ENCODE measurements around the gene ZBED1. TPM values are rescaled to one million over a fixed set of nuclear protein-coding genes. Genes with fewer than 3 reads are reported as not detected.

The ZBED1 gene
- total and polyA plus RNA-seq, 8 donors = 10.9 to 61.4 (median 22.5) TPM

DNA sequence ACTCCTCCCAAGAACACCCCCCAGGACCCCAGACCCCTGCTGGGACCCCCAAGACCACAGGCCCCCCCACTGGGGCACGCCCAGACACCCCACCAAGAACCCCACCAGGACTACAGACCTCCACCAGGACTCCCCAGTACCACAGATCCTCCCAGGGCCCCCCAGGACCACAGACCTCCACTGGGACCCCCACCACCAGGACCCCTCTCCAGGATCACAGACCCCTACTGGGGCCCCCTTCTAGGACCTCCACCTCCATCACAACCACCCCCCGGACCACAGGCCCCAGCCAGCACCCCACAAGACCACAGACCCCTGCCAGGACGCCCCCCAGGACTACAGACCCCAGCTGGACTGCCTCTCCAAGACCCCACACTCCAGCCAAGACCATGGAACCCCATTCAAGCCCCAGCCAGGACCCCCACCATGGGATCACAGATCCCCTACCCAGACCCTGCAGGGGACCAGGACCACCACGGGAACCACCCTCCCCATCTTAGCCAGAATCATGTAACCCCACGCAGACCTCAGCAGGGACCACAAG lies 855 bp upstream of the ZBED1 start:
- H3K4me1 ChIP-seq = peaks cover 31 to 35% (median 32%) of the 10 kb centered on the region in 4 donors
- H3K9me3 ChIP-seq = no peaks in the 10 kb centered on the region
- intact Hi-C loops (cut with DNase I; ENCODE audit: low total_unique reads) = no loop called here
- WGBS, 5 donors = 89 to 100% (median 93%) methylated on average over 3 to 5 of the region's 5 CpGs
- H3K36me3 ChIP-seq = no peaks in the 10 kb centered on the region
- no peak overlapping the region for H3K4me3 ChIP-seq
- TF ChIP-seq EP300 (IDR thresholded peaks at IDR 0.05) (no peak), POLR2A (IDR thresholded peaks at IDR 0.05) (no peak), POLR2AphosphoS5 (IDR thresholded peaks at IDR 0.05) (no peak)
- TF ChIP-seq, protein P1, sequence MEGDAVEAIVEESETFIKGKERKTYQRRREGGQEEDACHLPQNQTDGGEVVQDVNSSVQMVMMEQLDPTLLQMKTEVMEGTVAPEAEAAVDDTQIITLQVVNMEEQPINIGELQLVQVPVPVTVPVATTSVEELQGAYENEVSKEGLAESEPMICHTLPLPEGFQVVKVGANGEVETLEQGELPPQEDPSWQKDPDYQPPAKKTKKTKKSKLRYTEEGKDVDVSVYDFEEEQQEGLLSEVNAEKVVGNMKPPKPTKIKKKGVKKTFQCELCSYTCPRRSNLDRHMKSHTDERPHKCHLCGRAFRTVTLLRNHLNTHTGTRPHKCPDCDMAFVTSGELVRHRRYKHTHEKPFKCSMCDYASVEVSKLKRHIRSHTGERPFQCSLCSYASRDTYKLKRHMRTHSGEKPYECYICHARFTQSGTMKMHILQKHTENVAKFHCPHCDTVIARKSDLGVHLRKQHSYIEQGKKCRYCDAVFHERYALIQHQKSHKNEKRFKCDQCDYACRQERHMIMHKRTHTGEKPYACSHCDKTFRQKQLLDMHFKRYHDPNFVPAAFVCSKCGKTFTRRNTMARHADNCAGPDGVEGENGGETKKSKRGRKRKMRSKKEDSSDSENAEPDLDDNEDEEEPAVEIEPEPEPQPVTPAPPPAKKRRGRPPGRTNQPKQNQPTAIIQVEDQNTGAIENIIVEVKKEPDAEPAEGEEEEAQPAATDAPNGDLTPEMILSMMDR (IDR thresholded peaks at IDR 0.05) = no peak
- DNase-seq = peak; percentile 23
- no peaks in the 10 kb centered on the region for H3K27me3 ChIP-seq
- peak overlapping the region in 3 of 5 donors; percentile 92 to 97 (median 95) for H3K27ac ChIP-seq

DNA sequence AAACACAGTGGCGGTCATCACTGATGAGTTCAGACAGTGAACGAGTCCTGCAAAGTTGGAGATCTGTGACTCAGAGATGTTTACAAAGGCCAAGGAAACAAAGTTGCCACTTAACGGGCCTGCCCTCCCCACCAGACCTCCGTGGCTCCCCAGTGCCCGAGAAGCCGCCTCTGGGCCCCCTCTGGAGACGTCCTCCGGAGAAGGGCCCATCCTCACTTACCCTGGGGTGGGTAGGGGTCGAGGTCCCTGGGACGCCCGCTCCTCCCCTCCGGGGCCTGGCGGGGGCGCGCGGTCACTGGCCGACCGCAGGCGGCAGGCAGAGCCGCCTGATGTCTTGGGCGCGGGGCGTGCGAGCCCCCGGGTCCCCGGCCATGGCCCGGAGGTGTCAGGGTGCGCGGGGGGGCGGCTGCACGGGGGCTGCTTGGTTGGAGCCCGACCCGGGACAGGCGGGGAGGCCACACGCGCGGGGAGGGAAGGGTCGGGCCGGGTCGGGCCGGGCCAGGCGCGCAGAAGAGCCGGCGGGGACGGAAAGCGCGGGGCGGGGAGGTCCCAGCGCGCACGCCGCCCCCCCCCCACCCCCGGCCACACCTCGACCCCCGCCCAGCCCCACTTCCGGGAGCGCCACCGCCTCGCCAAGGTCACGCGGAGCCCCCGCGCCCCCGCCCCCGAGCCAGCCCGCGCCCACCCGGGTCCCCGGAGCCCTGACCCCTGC lies 529 bp downstream of the ZBED1 start:
- TF ChIP-seq POLR2AphosphoS5 (IDR thresholded peaks at IDR 0.05) (no peak), POLR2A (IDR thresholded peaks at IDR 0.05) (no peak), EP300 (IDR thresholded peaks at IDR 0.05) (no peak)
- TF ChIP-seq, protein P1 (IDR thresholded peaks at IDR 0.05) = no peak
- peaks cover 31 to 49% (median 36%) of the 10 kb centered on the region in 4 donors for H3K4me1 ChIP-seq
- no peaks in the 10 kb centered on the region for H3K27me3 ChIP-seq
- intact Hi-C loops (cut with DNase I; ENCODE audit: low total_unique reads) = no loop called here
- H3K9me3 ChIP-seq = no peaks in the 10 kb centered on the region
- peak overlapping the region; percentile 84 to 97 (median 90) for H3K4me3 ChIP-seq
- DNase-seq = peak; percentile 30 to 69
- H3K27ac ChIP-seq = peak overlapping the region; percentile 92 to 97 (median 95)
- 1 to 2% (median 1%) methylated on average over 9 to 70 of the region's 70 CpGs for WGBS, 5 donors
- peaks cover 0 to 12% (median 9%) of the 10 kb centered on the region in 4 donors for H3K36me3 ChIP-seq

DNA sequence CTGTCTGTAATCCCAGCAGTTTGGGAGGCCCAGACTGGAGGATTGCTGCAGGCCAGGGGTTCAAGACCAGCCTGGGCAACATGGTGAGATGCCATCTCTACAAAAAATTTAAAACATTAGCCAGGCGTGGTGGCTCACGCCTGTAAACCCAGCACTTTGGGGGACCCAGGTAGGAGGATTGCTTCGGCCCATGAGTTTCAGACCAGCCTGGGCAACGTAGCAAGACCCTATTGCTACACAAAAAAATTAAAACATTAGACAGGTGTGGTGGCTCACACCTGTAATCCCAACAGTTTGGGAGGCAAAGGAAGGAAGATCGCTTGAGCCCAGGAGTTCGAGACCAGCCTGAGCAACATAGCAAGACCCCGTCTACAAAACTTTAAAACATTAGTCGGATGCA lies 1.3 kb downstream of the ZBED1 start:
- Histone ChIP-seq H3K27me3 (no peaks in the 10 kb centered on the region), H3K36me3 (peaks cover 0 to 12% (median 9%) of the 10 kb centered on the region in 4 donors), H3K27ac (peak overlapping the region; percentile 92 to 97 (median 95)), H3K4me1 (peaks cover 31 to 50% (median 36%) of the 10 kb centered on the region in 4 donors), H3K4me3 (peak overlapping the region; percentile 84 to 97 (median 90)), H3K9me3 (no peaks in the 10 kb centered on the region)
- 69 to 83% (median 71%) methylated on average over 8 of the region's 8 CpGs for WGBS, 5 donors
- no peak for TF ChIP-seq POLR2A (IDR thresholded peaks at IDR 0.05)
- TF ChIP-seq, protein P1 (IDR thresholded peaks at IDR 0.05) = no peak
- TF ChIP-seq POLR2AphosphoS5 (IDR thresholded peaks at IDR 0.05) = no peak
- TF ChIP-seq EP300 (IDR thresholded peaks at IDR 0.05) = no peak
- intact Hi-C loops (cut with DNase I; ENCODE audit: low total_unique reads) = no loop called here
- DNase-seq = peak in 1 of 2 donors; percentile 13

DNA sequence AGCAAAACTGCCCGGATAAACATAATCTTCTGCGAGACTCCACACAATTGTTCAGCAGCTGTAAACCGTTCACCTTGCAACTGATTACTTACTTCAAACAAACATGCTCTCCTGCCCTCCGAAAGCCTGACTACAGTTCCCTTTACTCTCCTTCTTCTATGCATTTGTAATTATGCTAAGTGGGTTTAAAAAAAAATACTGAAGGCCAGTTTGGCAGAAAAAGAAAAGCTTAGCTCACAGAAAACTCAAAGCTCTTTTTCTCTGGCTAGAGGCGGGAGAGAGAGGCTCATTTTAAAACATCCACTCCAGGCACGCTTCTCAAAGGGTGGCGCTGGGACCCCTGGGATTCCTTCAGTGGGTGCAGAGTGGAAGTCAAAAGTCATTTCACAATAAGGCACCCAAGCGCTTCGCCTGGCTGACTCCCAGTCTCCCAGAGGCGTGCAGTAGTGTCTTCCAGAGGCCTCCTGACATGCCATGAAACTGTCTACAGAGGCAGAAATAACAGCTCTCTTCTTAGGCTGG lies 1.9 kb downstream of the ZBED1 start:
- H3K9me3 ChIP-seq = no peaks in the 10 kb centered on the region
- DNase-seq = peak; percentile 8 to 70
- peaks cover 31 to 50% (median 36%) of the 10 kb centered on the region in 4 donors for H3K4me1 ChIP-seq
- no peak for TF ChIP-seq EP300 (IDR thresholded peaks at IDR 0.05)
- TF ChIP-seq, protein P1 (IDR thresholded peaks at IDR 0.05) = no peak
- TF ChIP-seq POLR2A (IDR thresholded peaks at IDR 0.05) = no peak
- TF ChIP-seq POLR2AphosphoS5 (IDR thresholded peaks at IDR 0.05) = no peak
- 12 to 30% (median 21%) methylated on average over 10 of the region's 10 CpGs for WGBS, 5 donors
- no peaks in the 10 kb centered on the region for H3K27me3 ChIP-seq
- H3K4me3 ChIP-seq = peak overlapping the region; percentile 84 to 97 (median 90)
- intact Hi-C loops (cut with DNase I; ENCODE audit: low total_unique reads) = no loop called here
- peaks cover 0 to 12% (median 9%) of the 10 kb centered on the region in 4 donors for H3K36me3 ChIP-seq
- peak overlapping the region; percentile 92 to 97 (median 95) for H3K27ac ChIP-seq
